ENCODE data around the gene BNC2.

The BNC2 gene

GRCh38 chr9:16623989-16624743 lies 246.3 kb downstream of the BNC2 start:
- DNase-seq = no peak

- no peak for DNase-seq
Measured at GRCh38 chr9:16622541-16622940, 247.9 kb downstream of the BNC2 start.

GRCh38 chr9:16619914-16620520 lies 250.5 kb downstream of the BNC2 start:
- no peak for DNase-seq

GRCh38 chr9:16619402-16619801 lies 251.1 kb downstream of the BNC2 start:
- DNase-seq = no peak

- DNase-seq = no peak
Measured at GRCh38 chr9:16618524-16618923, 251.9 kb downstream of the BNC2 start.

- no peak for DNase-seq
Measured at GRCh38 chr9:16616686-16617085, 253.8 kb downstream of the BNC2 start.

GRCh38 chr9:16615451-16615850 lies 255.0 kb downstream of the BNC2 start:
- DNase-seq = no peak

- no peak for DNase-seq
Measured at GRCh38 chr9:16613605-16614004, 256.9 kb downstream of the BNC2 start.

GRCh38 chr9:16613051-16613450 lies 257.4 kb downstream of the BNC2 start:
- DNase-seq = no peak

GRCh38 chr9:16612627-16613026 lies 257.8 kb downstream of the BNC2 start:
- DNase-seq = no peak

- DNase-seq = no peak
Measured at GRCh38 chr9:16611983-16612382, 258.5 kb downstream of the BNC2 start.

- no peak for DNase-seq
Measured at GRCh38 chr9:16611001-16611400, 259.5 kb downstream of the BNC2 start.

GRCh38 chr9:16610538-16610937 lies 259.9 kb downstream of the BNC2 start:
- DNase-seq = no peak

GRCh38 chr9:16608906-16609305 lies 261.6 kb downstream of the BNC2 start:
- no peak for DNase-seq

GRCh38 chr9:16602494-16602893 lies 268.0 kb downstream of the BNC2 start:
- no peak for DNase-seq

- DNase-seq = no peak
Measured at GRCh38 chr9:16601991-16602390, 268.5 kb downstream of the BNC2 start.

- DNase-seq = no peak
Measured at GRCh38 chr9:16598316-16598715, 272.2 kb downstream of the BNC2 start.

- DNase-seq = no peak
Measured at GRCh38 chr9:16597136-16597535, 273.3 kb downstream of the BNC2 start.

GRCh38 chr9:16595227-16595626 lies 275.2 kb downstream of the BNC2 start:
- no peak for DNase-seq

- DNase-seq = no peak
Measured at GRCh38 chr9:16594787-16595186, 275.7 kb downstream of the BNC2 start.

GRCh38 chr9:16593746-16594145 lies 276.7 kb downstream of the BNC2 start:
- DNase-seq = no peak

GRCh38 chr9:16591092-16591491 lies 279.4 kb downstream of the BNC2 start:
- DNase-seq = no peak

GRCh38 chr9:16585591-16585990 lies 284.9 kb downstream of the BNC2 start:
- DNase-seq = no peak

GRCh38 chr9:16579872-16580432 lies 290.5 kb downstream of the BNC2 start:
- DNase-seq = no peak

GRCh38 chr9:16575986-16576245 lies 294.6 kb downstream of the BNC2 start:
- no peak for DNase-seq

Measured in inflammatory macrophage treated with lipopolysaccharide for 4 hours (primary cell).